Stomach (tissue), 9 donors: ENCODE data around the gene NHSL1. TPM values are rescaled to one million over a fixed set of nuclear protein-coding genes. Genes with fewer than 3 reads are reported as not detected.

Experiments
- DNase-seq, 2 donors: peaks; one replicate each; pipeline versions ENCODE4 v3.0.0 to v3.0.0-alpha.2; 2013 to 2019
- H3K27ac ChIP-seq, 5 donors: fragments of 200-600 bp in 4 of 5; sonication (generic) in 4 of 5; one replicate each; pipeline ENCODE4 v1.5.1; 2013 to 2019; ENCODE audit warnings: mild to moderate bottlenecking in 1 of 5, moderate library complexity in 1 of 5
- H3K27me3 ChIP-seq, 3 donors: fragments of 200-600 bp; sonication (generic); one replicate each; pipeline ENCODE4 v1.5.1; 2017 to 2019; ENCODE audit warnings: mixed run types in 1 of 3
- H3K36me3 ChIP-seq, 4 donors: fragments of 200-600 bp; sonication (generic); 1 replicate in 3 of 4; 2 replicates in 1 of 4; pipeline ENCODE4 v1.5.1; 2016 to 2019
- H3K4me1 ChIP-seq, 4 donors: fragments of 200-600 bp; sonication (generic); one replicate each; pipeline ENCODE4 v1.5.1; 2016 to 2019
- H3K4me3 ChIP-seq, 4 donors: fragments of 200-600 bp; sonication (generic) in 3 of 4; one replicate each; pipeline ENCODE4 v1.5.1; 2016 to 2019; ENCODE audit warnings: mild to moderate bottlenecking in 1 of 4
- H3K9me3 ChIP-seq, 4 donors: fragments of 200-600 bp; sonication (generic); one replicate each; pipeline ENCODE4 v1.5.1; 2016 to 2019
- CTCF ChIP-seq, 7 experiments: fragments of 450-650 bp in 4 of 7; fragments of 200-600 bp in 3 of 7; sonication (generic) in 3 of 7; IDR thresholded peaks; one replicate each; pipeline ENCODE4 v1.5.1; 2016 to 2019; ENCODE audit warnings: antibody characterized with exemption in 7 of 7, control low read depth in 2 of 7, mild to moderate bottlenecking in 1 of 7
- EP300 ChIP-seq: sonication (generic); formaldehyde crosslinking; IDR thresholded peaks from one replicate; pipeline ENCODE4 v1.6.1; 2017; ENCODE audit warnings: antibody characterized with exemption
- POLR2A ChIP-seq, 4 donors: fragments of 450-650 bp; IDR thresholded peaks; one replicate each; pipeline ENCODE4 v1.6.1; 2016; ENCODE audit warnings: antibody characterized with exemption in 4 of 4, control low read depth in 2 of 4, mild to moderate bottlenecking in 1 of 4, moderate library complexity in 1 of 4
- POLR2AphosphoS5 ChIP-seq, 3 donors: sonication (generic); formaldehyde crosslinking; IDR thresholded peaks; one replicate each; pipeline ENCODE4 v1.6.1; 2016; ENCODE audit warnings: antibody characterized with exemption in 3 of 3
- WGBS, 5 donors: extraction: QIAGEN DNeasy Blood & Tissue Kit in 3 of 5; methylation state at CpG; one replicate each; pipeline versions ENCODE4 v1.1.5 to v1.1.7; 2013 to 2018; 5-methylcytosine and 5-hydroxymethylcytosine counted together
- intact Hi-C: fragments of 100-400 bp; cut with DNase I; formaldehyde crosslinking; loops from one replicate; pipeline ENCODE4 v1.15.1; 2023; ENCODE audit warnings: low total_unique reads
- polyA plus RNA-seq, 3 donors: library from polyadenylated mRNA; stranded (reverse); fragments of 200-250 nt; gene quantifications; one replicate each; pipeline ENCODE4 v1.2.3, GENCODE V29; 2013
- small RNA-seq, 4 donors: library from RNA; depleted of rRNA; stranded (forward); fragments of <200 nt; gene quantifications; one replicate each; pipeline ENCODE3, GENCODE V24; 2016
- total RNA-seq, 5 donors: library from RNA; depleted of rRNA; stranded (reverse); fragments of >200 nt; gene quantifications; one replicate each; pipeline versions ENCODE4 v1.1.0 to v1.2.3, GENCODE V29; 2014 to 2016
- donor health status: healthy with polysubstance abuse.
- donor health status: Bipolar disorder and iron deficiency.
- donor health status: healthy.

NHSL1 gene
- total and polyA plus RNA-seq, 8 donors, result 1.8 to 44.6 (median 27.4) TPM

DNA sequence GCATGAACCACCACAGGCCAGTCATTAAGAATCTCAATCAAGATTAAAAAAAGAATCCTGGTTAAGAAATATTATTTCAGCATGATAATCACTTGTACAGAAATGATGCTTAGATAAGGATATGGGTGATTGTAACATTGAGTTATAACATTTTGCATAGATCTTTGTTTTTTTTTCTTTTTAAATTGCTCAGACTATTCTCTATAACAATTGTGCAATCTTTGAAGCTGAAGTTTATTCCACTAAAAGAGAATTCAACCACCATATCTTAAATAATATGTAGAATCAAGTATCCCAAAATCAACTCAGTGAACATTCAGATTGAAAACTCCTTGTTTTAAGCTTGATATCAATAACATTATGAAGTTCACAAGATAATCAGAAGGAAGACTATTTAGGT is 122.3 kb downstream of the NHSL1 start:
- no peak overlapping the region for H3K27ac ChIP-seq
- TF ChIP-seq POLR2AphosphoS5 (IDR thresholded peaks at IDR 0.05) (no peak), POLR2A (IDR thresholded peaks at IDR 0.05) (no peak), EP300 (no peak), CTCF (IDR thresholded peaks at IDR 0.05) (no peak)
- no peaks in the 10 kb centered on the region for H3K27me3 ChIP-seq
- H3K9me3 ChIP-seq, result no peaks in the 10 kb centered on the region
- intact Hi-C loops, result no loop called here
- peaks cover 0 to 12% (median 0%) of the 10 kb centered on the region in 4 donors for H3K4me1 ChIP-seq
- H3K36me3 ChIP-seq, result no peaks in the 10 kb centered on the region
- no peak overlapping the region for H3K4me3 ChIP-seq
- DNase-seq, result no peak

DNA sequence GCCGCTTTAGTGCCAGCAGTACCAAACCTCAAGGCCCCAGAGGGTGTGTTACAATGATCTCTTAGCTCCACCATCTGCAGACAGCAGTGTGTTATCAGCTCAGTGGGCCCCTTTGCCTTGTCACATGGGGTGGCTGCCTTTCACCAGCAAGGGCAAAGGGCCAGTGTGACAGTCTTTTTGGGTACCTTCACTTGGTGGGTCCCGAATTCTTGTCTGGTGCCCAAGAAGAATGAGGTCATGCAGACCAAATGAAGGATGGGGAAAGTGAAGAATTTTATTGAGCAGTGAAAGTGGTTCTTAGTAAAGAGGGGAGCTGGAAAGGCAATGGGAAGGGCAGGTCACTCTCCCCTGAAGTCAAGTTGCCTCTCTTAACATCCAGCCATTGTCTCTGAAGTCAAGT is 124.5 kb downstream of the NHSL1 start:
- no peak for DNase-seq
- Histone ChIP-seq H3K36me3 (no peaks in the 10 kb centered on the region), H3K27me3 (no peaks in the 10 kb centered on the region), H3K4me1 (peaks cover 0 to 20% (median 0%) of the 10 kb centered on the region in 4 donors), H3K4me3 (no peak overlapping the region), H3K9me3 (no peaks in the 10 kb centered on the region), H3K27ac (no peak overlapping the region)
- TF ChIP-seq CTCF (IDR thresholded peaks at IDR 0.05), result no peak
- no peak for TF ChIP-seq POLR2A (IDR thresholded peaks at IDR 0.05)
- TF ChIP-seq EP300, result no peak
- no peak for TF ChIP-seq POLR2AphosphoS5 (IDR thresholded peaks at IDR 0.05)
- 92 to 96% (median 94%) methylated on average over 2 of the region's 2 CpGs for WGBS, 5 donors
- intact Hi-C loops, result no loop called here

GRCh38 chr6:138374230-138374629 is 125.1 kb downstream of the NHSL1 start:
- TF ChIP-seq CTCF (IDR thresholded peaks at IDR 0.05) (no peak), EP300 (no peak), POLR2AphosphoS5 (IDR thresholded peaks at IDR 0.05) (no peak), POLR2A (IDR thresholded peaks at IDR 0.05) (no peak)
- H3K27me3 ChIP-seq, result no peaks in the 10 kb centered on the region
- intact Hi-C loops, result no loop called here

GRCh38 chr6:138372711-138373463 is 126.4 kb downstream of the NHSL1 start:
- TF ChIP-seq EP300 (no peak), POLR2A (IDR thresholded peaks at IDR 0.05) (no peak)
- no peak overlapping the region for H3K4me3 ChIP-seq
- no peak for DNase-seq
- H3K4me1 ChIP-seq, result peaks cover 0 to 13% (median 0%) of the 10 kb centered on the region in 4 donors
- H3K27ac ChIP-seq, result no peak overlapping the region
- no peaks in the 10 kb centered on the region for H3K27me3 ChIP-seq
- no peaks in the 10 kb centered on the region for H3K36me3 ChIP-seq
- H3K9me3 ChIP-seq, result no peaks in the 10 kb centered on the region
- intact Hi-C loops, result no loop called here

More at GRCh38 chr6:138374230-138374629, 125.1 kb downstream of the NHSL1 start:
- H3K27ac ChIP-seq, result no peak overlapping the region
- no peak overlapping the region for H3K4me3 ChIP-seq
- H3K9me3 ChIP-seq, result no peaks in the 10 kb centered on the region
- DNase-seq, result no peak
- peaks cover 0 to 20% (median 0%) of the 10 kb centered on the region in 4 donors for H3K4me1 ChIP-seq
- no peaks in the 10 kb centered on the region for H3K36me3 ChIP-seq

Small RNA genes within 50 kb of the gene (small RNA-seq; reads per million reads assigned to genes)
- gene AL031003.1 (0 reads per million in 4 donors), gene AL391669.1 (0 reads per million in 4 donors), gene MIR3145 (0 to 0.30 (median 0) reads per million in 4 donors)

Other genes with a start within 250 kb of the NHSL1 start
- not detected for gene SMIM28, start 121.6 kb downstream of the NHSL1 start, total RNA-seq
- gene SMIM28, start 121.6 kb downstream of the NHSL1 start, polyA plus RNA-seq, result not detected
- gene HEBP2, start 95.3 kb downstream of the NHSL1 start, total RNA-seq, result 100 to 1,000 TPM in 2 of 5 donors, 10 to 100 TPM in 2, 1 to 10 TPM in 1; 9.9 to 351 (median 48.3) TPM
- gene HEBP2, start 95.3 kb downstream of the NHSL1 start, polyA plus RNA-seq, result 10 to 100 TPM; 20.5 to 49.9 (median 48.5) TPM